Stimulated activated CD4-positive, alpha-beta T cell treated with anti-CD3 and anti-CD28 coated beads, Interleukin-15, amount 100 ng/mL, for 24 hours (primary cell): ENCODE measurements around the gene PAX8.

Experiments
- DNase-seq: peaks from one replicate; pipeline ENCODE4 v3.0.0-alpha.2; 2020

Gene PAX8

GRCh38 chr2:113219889-113220641 lies 58.7 kb downstream of the PAX8 start:
- no peak for DNase-seq

GRCh38 chr2:113219525-113219888 lies 59.2 kb downstream of the PAX8 start:
- DNase-seq: no peak

- DNase-seq: no peak
Measured at GRCh38 chr2:113219092-113219441, 59.7 kb downstream of the PAX8 start.

- no peak for DNase-seq
Measured at GRCh38 chr2:113218283-113219091, 60.2 kb downstream of the PAX8 start.

- no peak for DNase-seq
Measured at GRCh38 chr2:113217455-113218282, 61.1 kb downstream of the PAX8 start.

- no peak for DNase-seq
Measured at GRCh38 chr2:113216891-113217454, 61.7 kb downstream of the PAX8 start.

- DNase-seq: no peak
Measured at GRCh38 chr2:113216321-113216720, 62.4 kb downstream of the PAX8 start.

- no peak for DNase-seq
Measured at GRCh38 chr2:113215056-113215455, 63.7 kb downstream of the PAX8 start.

GRCh38 chr2:113214141-113214540 lies 64.6 kb downstream of the PAX8 start:
- DNase-seq: no peak

GRCh38 chr2:113213061-113213930 lies 65.4 kb downstream of the PAX8 start:
- no peak for DNase-seq

GRCh38 chr2:113212245-113213060 lies 66.3 kb downstream of the PAX8 start:
- DNase-seq: no peak

- no peak for DNase-seq
Measured at GRCh38 chr2:113211226-113212105, 67.3 kb downstream of the PAX8 start.

GRCh38 chr2:113209646-113210171 lies 69.0 kb downstream of the PAX8 start:
- DNase-seq: no peak

GRCh38 chr2:113209011-113209645 lies 69.6 kb downstream of the PAX8 start:
- DNase-seq: no peak

GRCh38 chr2:113208396-113208795 lies 70.3 kb downstream of the PAX8 start:
- no peak for DNase-seq

- DNase-seq: no peak
Measured at GRCh38 chr2:113207021-113207420, 71.7 kb downstream of the PAX8 start.

- DNase-seq: no peak
Measured at GRCh38 chr2:113206251-113206650, 72.5 kb downstream of the PAX8 start.

GRCh38 chr2:113203901-113204519 lies 74.7 kb downstream of the PAX8 start:
- peak; percentile 79 for DNase-seq

GRCh38 chr2:113203217-113203530 lies 75.5 kb downstream of the PAX8 start:
- no peak for DNase-seq
